DOHH2 (cell line): ENCODE results near the gene KEL.

ENCODE experiments used
- EZH2phosphoT487 ChIP-seq: fragments of 200-600 bp; sonication (generic); IDR thresholded peaks from 2 replicates; pipeline ENCODE4 v1.6.1; 2017; ENCODE audit warnings: borderline replicate concordance, mild to moderate bottlenecking, antibody characterized with exemption, low read length, moderate library complexity, mixed read lengths
- TF ChIP-seq, protein P1 (sequence below): fragments of 200-600 bp; sonication (generic); IDR thresholded peaks from one replicate; pipeline ENCODE4 v1.5.1; 2014; ENCODE audit warnings: antibody characterized with exemption, mild to moderate bottlenecking, low read depth, low read length; ENCODE audit not compliant: poor library complexity, severe bottlenecking

DNA sequence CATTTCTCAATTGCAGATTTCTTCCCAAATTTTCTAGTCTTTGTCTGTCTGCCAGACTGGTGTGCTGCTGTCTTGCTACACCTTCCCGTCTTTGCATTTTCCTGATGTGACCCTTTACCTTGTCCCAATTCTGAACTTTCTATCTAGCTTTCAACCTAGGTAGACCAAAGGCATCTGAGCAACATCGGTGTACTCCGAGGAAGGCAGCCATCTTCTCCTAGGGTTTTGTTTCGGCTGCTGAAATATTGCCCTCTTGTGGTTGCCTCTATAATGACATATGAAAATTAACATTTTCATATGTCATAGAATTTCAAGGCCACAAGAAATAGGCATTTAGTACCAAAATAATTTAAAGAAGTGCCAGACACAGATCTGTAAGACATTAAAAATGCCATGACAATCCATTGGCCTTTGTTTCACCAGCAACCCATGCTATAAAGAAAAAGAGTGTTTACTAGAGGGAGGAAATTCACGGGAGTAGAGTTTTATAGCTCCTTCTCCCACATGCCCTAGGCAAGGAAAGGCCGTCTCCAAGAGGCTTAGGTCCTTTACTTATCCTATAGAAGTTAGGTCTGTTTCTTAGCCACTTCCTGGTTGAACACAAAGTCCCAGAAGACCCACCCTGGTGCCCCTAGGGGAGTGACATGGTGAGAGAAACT lies 41.4 kb upstream of the KEL start:
- no peak for TF ChIP-seq EZH2phosphoT487
- TF ChIP-seq, protein P1, sequence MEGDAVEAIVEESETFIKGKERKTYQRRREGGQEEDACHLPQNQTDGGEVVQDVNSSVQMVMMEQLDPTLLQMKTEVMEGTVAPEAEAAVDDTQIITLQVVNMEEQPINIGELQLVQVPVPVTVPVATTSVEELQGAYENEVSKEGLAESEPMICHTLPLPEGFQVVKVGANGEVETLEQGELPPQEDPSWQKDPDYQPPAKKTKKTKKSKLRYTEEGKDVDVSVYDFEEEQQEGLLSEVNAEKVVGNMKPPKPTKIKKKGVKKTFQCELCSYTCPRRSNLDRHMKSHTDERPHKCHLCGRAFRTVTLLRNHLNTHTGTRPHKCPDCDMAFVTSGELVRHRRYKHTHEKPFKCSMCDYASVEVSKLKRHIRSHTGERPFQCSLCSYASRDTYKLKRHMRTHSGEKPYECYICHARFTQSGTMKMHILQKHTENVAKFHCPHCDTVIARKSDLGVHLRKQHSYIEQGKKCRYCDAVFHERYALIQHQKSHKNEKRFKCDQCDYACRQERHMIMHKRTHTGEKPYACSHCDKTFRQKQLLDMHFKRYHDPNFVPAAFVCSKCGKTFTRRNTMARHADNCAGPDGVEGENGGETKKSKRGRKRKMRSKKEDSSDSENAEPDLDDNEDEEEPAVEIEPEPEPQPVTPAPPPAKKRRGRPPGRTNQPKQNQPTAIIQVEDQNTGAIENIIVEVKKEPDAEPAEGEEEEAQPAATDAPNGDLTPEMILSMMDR = peak; percentile 97
